ENCODE measurements around the gene GDPD5.

The GDPD5 gene

GRCh38 chr11:75510723-75511019, 15.1 kb downstream of the GDPD5 start:
- no peak for DNase-seq

GRCh38 chr11:75510004-75510722, 15.6 kb downstream of the GDPD5 start:
- DNase-seq = no peak

- no peak for DNase-seq
Observed at GRCh38 chr11:75509020-75509720, 16.6 kb downstream of the GDPD5 start.

- peak; percentile 31 to 36 for DNase-seq
Observed at GRCh38 chr11:75508051-75508561, 17.6 kb downstream of the GDPD5 start.

- no peak for DNase-seq
Observed at GRCh38 chr11:75507571-75507970, 18.2 kb downstream of the GDPD5 start.

- DNase-seq = no peak
Observed at GRCh38 chr11:75506827-75507226, 18.9 kb downstream of the GDPD5 start.

- DNase-seq = no peak
Observed at GRCh38 chr11:75505916-75506692, 19.6 kb downstream of the GDPD5 start.

- no peak for DNase-seq
Observed at GRCh38 chr11:75504501-75504900, 21.2 kb downstream of the GDPD5 start.

GRCh38 chr11:75503531-75504099, 22.1 kb downstream of the GDPD5 start:
- DNase-seq = no peak

- no peak for DNase-seq
Observed at GRCh38 chr11:75502138-75502537, 23.6 kb downstream of the GDPD5 start.

GRCh38 chr11:75500742-75501141, 25.0 kb downstream of the GDPD5 start:
- DNase-seq = no peak

- DNase-seq = no peak
Observed at GRCh38 chr11:75499423-75500190, 26.1 kb downstream of the GDPD5 start.

- no peak for DNase-seq
Observed at GRCh38 chr11:75498556-75499255, 27.0 kb downstream of the GDPD5 start.

GRCh38 chr11:75497788-75498409, 27.8 kb downstream of the GDPD5 start:
- DNase-seq = no peak

GRCh38 chr11:75496305-75496752, 29.4 kb downstream of the GDPD5 start:
- DNase-seq = no peak

GRCh38 chr11:75495749-75496304, 29.9 kb downstream of the GDPD5 start:
- no peak for DNase-seq

- DNase-seq = no peak
Observed at GRCh38 chr11:75493626-75494025, 32.1 kb downstream of the GDPD5 start.

GRCh38 chr11:75492181-75492820, 33.4 kb downstream of the GDPD5 start:
- DNase-seq = peak; percentile 62 to 68

- DNase-seq = no peak
Observed at GRCh38 chr11:75491465-75491864, 34.3 kb downstream of the GDPD5 start.

All from activated CD4-positive, alpha-beta T cell treated with anti-CD3 and anti-CD28 coated beads for 4 hours (primary cell).